GM10248 (cell line): ENCODE measurements around the gene SCN4B.

Source experiments
- CTCF ChIA-PET: fragments of 300-600 bp; sonication (Branson Sonifier 250); formaldehyde crosslinking; extraction: SDS; loops from one replicate; lab custom pipeline; 2021; ENCODE audit warnings: antibody characterized with exemption; lab: Yijun Ruan, JAX
- POLR2A ChIA-PET: fragments of 350-650 bp; sonication (Branson Sonifier 250); formaldehyde crosslinking; extraction: SDS; loops from one replicate; lab custom pipeline; 2020; ENCODE audit warnings: antibody characterized with exemption; lab: Yijun Ruan, JAX
- DNase-seq: peaks from one replicate; pipeline ENCODE4 v3.0.0; 2012; ENCODE audit errors: extremely low spot score
- TF ChIP-seq, protein P1 (sequence below): IDR thresholded peaks from 2 replicates; pipeline ENCODE4 v1.5.1; 2012; ENCODE audit warnings: mild to moderate bottlenecking, low read depth; ENCODE audit errors: extremely low read depth, missing control alignments, control extremely low read depth

Gene SCN4B

DNA sequence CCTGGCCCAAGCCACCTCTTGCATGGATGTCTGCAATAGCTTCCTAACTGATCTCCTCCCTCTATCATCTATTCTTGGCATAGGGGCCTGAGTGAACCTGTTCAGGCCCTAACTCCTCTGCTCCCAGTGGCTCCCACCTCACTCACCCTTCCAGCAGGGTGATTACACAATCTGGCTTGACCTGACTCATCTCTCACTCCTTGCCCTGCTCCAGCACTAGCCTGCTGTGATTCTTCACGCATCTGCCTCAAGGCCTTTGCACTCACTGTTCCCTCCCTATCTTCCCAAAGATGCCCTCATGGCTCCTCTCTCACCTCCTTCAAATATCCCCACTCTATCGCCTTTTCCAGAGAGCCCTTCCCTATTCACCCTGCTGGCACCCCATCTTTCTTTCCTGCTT is 10.5 kb downstream of the SCN4B start:
- no peak for DNase-seq
- TF ChIP-seq, protein P1, sequence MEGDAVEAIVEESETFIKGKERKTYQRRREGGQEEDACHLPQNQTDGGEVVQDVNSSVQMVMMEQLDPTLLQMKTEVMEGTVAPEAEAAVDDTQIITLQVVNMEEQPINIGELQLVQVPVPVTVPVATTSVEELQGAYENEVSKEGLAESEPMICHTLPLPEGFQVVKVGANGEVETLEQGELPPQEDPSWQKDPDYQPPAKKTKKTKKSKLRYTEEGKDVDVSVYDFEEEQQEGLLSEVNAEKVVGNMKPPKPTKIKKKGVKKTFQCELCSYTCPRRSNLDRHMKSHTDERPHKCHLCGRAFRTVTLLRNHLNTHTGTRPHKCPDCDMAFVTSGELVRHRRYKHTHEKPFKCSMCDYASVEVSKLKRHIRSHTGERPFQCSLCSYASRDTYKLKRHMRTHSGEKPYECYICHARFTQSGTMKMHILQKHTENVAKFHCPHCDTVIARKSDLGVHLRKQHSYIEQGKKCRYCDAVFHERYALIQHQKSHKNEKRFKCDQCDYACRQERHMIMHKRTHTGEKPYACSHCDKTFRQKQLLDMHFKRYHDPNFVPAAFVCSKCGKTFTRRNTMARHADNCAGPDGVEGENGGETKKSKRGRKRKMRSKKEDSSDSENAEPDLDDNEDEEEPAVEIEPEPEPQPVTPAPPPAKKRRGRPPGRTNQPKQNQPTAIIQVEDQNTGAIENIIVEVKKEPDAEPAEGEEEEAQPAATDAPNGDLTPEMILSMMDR = no peak
- POLR2A ChIA-PET = no interaction called here
- CTCF ChIA-PET = interaction anchor here (2.0 to 2.1 kb wide), 2 partner anchors 29 to 334 kb away, joined by 5 to 11 read pairs; no protein-coding TSS in a partner anchor

DNA sequence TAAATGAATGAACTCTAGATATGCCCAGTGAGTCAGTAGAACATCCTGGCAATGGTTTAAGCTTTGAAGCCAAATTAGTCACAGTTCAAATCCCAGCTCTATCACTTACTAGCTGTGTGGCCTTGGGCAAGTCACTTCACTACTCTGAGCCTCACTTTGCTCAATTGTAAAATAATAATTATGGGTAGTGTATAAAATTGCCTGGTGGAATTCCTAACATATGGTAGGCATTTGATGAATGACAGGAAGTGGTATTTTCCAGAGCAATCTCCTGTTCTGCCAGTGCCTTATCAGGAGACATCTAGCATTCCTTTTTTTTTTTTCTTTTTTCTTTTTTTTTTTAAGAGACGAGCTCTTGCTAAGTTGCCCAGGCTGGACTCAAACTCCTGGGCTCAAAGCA is 13.0 kb downstream of the SCN4B start:
- CTCF ChIA-PET = interaction anchor here (1.0 to 3.4 kb wide), 4 partner anchors 32 to 193 kb away, joined by 3 to 14 read pairs (median 4); no protein-coding TSS in a partner anchor
- TF ChIP-seq, protein P1 = no peak
- POLR2A ChIA-PET = no interaction called here
- DNase-seq = no peak

DNA sequence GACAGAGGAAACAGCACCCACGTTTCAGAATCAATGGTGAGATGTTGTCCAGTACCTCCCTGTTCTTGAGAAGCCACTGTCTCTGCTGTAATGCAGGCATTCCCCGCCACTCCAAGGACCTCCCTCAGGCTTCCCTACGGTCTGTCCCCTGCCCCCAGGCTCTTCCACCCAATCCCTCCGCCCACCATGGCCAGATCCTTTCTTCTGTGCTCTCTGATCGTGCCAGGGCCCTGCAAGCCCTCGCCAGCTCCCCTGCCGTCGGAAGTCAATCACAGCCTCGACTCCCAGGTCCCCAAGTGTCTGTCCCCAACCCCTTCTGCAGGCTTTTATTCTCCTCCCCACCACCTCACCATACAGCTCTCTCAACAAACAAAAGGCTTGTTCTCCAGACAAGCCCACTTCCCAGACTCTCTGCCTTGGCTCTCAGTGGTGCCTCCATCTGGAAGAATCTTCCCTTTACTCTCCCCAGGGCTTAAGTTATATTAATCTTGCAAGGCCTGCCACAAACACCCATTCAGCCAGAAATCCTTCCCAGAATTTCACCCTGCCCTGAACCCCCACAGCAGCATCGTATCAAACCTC is 13.7 kb downstream of the SCN4B start:
- TF ChIP-seq, protein P1 = no peak
- CTCF ChIA-PET = interaction anchor here (1.1 to 3.4 kb wide), 3 partner anchors 33 to 192 kb away, joined by 3 to 14 read pairs (median 3); no protein-coding TSS in a partner anchor
- no peak for DNase-seq
- POLR2A ChIA-PET = no interaction called here

DNA sequence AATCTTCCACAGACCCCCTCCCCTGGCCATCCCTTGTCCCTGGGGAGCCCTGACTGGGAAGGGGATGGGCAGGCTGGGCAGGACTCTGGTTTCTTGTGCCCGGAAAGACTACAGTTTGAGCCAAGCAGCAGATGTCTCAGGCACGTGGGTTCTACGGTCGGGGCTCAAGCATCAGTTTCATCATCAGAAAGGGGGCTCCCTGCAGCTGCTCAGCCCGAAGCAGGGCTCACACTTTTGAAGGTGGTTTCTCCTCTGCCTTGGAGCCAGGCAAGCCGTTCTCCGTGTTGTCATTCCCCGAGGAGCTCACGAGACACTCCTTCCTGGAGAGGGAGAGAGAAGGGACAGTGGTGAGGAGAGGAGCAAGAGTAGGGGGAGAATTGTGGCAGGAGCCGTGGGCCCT is 15.8 kb downstream of the SCN4B start:
- no peak for DNase-seq
- CTCF ChIA-PET = interaction anchor here (3.4 kb wide), 1 partner anchor 35 kb away, joined by 14 read pairs; no protein-coding TSS in a partner anchor
- POLR2A ChIA-PET = no interaction called here
- TF ChIP-seq, protein P1 = no peak

DNA sequence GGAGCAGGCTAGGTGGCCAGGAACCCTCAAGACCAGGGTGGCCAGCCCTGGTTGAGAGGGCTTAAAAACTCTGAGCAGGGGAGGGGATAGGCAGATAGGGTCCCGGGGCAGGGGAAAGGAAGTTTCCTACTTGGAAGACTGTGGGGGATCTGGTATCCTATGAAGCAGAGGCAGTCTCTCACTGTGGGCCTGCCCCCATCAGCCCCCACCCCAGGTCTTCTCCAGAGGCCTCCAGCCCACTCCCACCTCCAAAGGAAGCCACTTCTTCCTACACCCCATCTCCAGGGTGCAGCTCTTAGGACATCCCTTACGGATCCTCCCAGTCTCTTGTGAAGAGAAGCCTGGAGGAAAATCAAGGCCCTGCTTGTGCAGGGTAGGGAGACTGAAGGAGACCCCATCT is 16.3 kb downstream of the SCN4B start:
- no peak for DNase-seq
- POLR2A ChIA-PET = no interaction called here
- CTCF ChIA-PET = no interaction called here
- TF ChIP-seq, protein P1 = no peak

DNA sequence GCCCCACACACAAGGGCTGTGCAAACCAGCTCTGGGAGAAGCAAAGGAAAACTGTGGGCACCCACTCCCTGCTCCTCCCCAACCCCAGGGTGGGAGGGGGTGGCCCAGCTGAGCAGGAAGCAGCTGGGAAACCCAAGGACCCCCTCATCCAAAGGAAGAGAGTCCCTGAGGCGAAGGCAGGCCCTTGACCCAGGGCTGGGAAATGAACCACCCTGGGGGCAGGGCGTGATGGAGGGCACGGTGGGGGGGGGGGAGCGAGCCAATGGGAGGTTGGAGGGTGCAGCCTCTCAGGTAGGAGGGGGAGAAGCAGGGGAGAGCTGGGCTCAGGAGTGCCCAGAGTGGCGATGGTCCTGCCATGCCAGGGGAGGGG is 16.8 kb downstream of the SCN4B start:
- no peak for DNase-seq
- TF ChIP-seq, protein P1 = no peak
- ChIA-PET CTCF (no interaction called here), POLR2A (no interaction called here)
